Peyer's patch (tissue), 4 donors: Measurements from ENCODE around the gene PXK.

Source experiments
- POLR2A ChIP-seq, 2 donors: fragments of 450-650 bp; IDR thresholded peaks; one replicate each; pipeline ENCODE4 v1.5.1; 2017; ENCODE audit warnings: antibody characterized with exemption in 2 of 2, mild to moderate bottlenecking in 2 of 2, moderate library complexity in 2 of 2
- TF ChIP-seq, protein P1 (sequence below), 6 experiments: fragments of 450-650 bp in 4 of 6; fragments of 200-600 bp in 2 of 6; sonication (generic) in 1 of 6; IDR thresholded peaks; one replicate each; pipeline ENCODE4 v1.5.1; 2017 to 2019; ENCODE audit warnings: antibody characterized with exemption in 6 of 6, mild to moderate bottlenecking in 3 of 6, moderate library complexity in 1 of 6

DNA sequence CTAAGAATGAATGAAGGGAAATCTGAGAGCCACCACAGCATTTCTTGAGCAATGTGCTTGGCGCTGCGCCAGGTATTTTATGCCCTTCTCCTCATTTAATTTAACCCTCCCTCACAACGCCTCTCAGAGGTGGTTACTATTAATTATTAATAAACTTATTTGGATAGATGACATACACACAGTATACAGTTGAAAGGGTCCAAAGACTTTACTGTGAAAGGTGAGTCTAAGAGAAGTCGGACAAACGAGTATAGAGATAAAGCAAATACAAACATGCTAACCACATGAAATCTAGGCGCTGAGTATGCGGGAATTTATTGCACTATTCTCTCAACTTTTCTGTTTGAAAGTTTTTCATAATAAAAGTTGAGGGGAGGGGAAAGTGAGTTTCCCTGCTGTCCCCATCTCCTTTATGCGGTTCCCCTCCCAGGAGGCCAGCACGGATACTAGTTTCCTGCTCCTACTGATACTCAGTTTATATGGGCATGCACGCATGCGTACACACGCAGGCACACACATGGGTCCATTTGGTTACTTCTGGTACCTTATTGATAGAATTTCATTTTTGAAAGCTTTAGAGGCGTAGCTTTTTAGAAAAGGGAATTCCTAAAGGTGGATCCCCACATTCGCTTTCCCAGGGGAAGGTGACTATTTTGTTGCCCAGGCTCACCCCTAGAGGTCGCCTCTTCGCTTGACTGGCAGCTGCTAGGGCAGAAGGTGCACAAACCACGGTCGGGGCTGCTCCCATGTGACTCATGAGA, 130.7 kb downstream of the PXK start:
- TF ChIP-seq, protein P1, sequence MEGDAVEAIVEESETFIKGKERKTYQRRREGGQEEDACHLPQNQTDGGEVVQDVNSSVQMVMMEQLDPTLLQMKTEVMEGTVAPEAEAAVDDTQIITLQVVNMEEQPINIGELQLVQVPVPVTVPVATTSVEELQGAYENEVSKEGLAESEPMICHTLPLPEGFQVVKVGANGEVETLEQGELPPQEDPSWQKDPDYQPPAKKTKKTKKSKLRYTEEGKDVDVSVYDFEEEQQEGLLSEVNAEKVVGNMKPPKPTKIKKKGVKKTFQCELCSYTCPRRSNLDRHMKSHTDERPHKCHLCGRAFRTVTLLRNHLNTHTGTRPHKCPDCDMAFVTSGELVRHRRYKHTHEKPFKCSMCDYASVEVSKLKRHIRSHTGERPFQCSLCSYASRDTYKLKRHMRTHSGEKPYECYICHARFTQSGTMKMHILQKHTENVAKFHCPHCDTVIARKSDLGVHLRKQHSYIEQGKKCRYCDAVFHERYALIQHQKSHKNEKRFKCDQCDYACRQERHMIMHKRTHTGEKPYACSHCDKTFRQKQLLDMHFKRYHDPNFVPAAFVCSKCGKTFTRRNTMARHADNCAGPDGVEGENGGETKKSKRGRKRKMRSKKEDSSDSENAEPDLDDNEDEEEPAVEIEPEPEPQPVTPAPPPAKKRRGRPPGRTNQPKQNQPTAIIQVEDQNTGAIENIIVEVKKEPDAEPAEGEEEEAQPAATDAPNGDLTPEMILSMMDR (IDR thresholded peaks at IDR 0.05) = peak; percentile 43 to 84 (median 73)
- TF ChIP-seq POLR2A (IDR thresholded peaks at IDR 0.05) = no peak
